GM10266 (cell line): ENCODE results near the gene PCTP.

Experiments used
- DNase-seq: peaks from one replicate; pipeline ENCODE4 v3.0.0; 2012; ENCODE audit errors: extremely low spot score
- CTCF ChIP-seq: IDR thresholded peaks from 2 replicates; pipeline ENCODE4 v1.5.1; 2012; ENCODE audit warnings: mild to moderate bottlenecking, low read depth; ENCODE audit not compliant: control insufficient read depth, insufficient read depth; ENCODE audit errors: missing control alignments

The PCTP gene

DNA sequence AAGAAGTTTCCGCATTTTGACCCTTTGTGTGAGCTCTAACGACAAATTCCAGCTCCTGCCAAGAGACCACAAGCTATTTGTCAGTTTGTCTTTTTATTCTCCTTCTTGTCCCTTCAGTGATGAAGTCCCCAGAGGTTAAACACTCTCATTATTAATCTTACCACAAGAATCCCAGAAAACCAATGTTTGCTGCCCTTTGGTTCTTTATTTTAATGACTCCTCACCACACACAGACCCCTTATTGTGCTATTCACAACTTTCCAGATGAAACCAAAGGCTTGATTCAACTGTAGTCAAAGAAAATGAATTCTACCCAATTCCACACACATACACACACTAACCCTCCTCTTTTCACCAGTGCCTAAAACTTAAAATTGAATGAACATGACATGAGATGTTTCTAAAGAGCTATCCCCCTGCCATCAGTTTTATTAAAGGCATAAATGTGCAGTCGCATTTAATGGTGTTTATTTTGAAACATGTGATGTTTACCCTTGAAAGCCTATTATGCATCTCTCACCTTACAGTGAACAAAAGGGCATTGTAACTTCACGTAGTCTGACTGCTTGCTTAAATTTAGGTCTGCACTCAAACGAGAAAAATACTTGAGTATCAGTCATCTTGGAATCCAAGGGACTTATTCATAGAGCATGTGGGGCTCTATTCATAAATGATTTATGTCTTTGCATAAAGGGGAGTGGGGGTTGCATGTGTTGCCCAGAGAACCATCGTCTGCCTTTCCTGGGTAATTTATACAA lies 44.1 kb downstream of the PCTP start:
- no peak for TF ChIP-seq CTCF
- DNase-seq: no peak

DNA sequence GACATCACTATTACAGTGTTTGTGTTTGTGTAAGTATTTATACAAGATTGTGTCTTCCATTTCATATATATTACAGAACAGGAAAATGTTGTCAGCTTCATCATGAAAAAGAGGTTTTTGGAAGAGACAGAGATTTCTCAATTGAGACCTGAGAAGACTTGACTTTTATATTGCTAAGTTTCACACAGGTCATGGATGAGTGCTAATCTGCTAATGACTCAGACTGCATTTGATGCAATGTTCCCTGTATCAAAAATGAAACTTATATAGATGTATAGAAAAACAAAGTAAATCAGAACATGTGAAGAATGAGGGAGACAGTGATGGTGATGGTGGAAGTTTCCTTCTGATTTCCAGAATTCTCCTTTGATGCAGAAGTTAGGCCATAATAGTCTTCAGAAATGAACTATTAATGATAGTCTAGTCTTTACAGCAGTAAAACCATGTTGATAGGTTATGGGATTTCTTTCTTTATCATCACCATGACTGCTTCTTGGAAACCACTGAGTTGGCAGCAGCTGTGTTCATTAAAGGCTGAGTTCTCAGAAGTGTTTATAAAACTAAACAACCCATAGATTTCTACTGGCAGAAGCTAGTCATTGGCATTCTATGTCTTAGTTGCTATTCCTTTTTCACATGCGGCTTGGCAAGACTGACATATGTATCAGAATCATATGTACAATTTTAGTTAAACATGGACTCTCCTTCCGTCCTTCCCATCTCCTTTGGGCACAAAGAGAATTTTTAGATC lies 56.1 kb downstream of the PCTP start:
- no peak for DNase-seq
- no peak for TF ChIP-seq CTCF

GRCh38 chr17:55811536-55811935 lies 60.7 kb downstream of the PCTP start:
- TF ChIP-seq CTCF: no peak

GRCh38 chr17:55812323-55812722 lies 61.5 kb downstream of the PCTP start:
- DNase-seq: no peak
- TF ChIP-seq CTCF: no peak

More at GRCh38 chr17:55811536-55811935, 60.7 kb downstream of the PCTP start:
- DNase-seq: no peak

- no peak for TF ChIP-seq CTCF
- no peak for DNase-seq
Measured at GRCh38 chr17:55813944-55814343, 63.1 kb downstream of the PCTP start.

- DNase-seq: no peak
- TF ChIP-seq CTCF: no peak
Measured at GRCh38 chr17:55814377-55814776, 63.5 kb downstream of the PCTP start.
